GM19397 (cell line): Measurements from ENCODE around the gene IARS1.

Experiments used
- ATAC-seq: cut with Tn5 transposase; IDR thresholded peaks from one replicate; pipeline ENCODE4 v1.9.1; 2021; ENCODE audit warnings: mild to moderate bottlenecking, moderate library complexity; ENCODE audit not compliant: unreplicated experiment

Gene IARS1

DNA sequence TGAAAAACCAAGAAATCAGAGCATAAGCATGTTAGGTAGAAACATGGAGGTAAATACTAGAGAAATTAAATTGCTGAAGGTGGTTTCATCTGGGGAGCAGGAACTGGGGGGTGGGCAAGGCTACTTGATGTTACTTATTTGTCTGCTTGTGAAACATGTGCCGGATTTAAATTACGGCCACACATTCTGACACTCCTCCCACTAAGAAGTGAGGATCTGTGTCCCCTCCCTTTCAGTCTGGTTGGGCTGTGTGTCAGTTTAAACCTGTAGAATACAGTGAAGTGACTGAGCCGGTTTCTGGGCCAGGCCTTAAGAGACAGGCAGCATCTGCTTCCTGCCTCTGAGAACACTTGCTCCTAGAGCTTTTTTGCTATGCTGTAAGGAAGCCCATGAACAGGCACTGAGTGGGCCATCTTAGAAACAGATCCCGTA, 2.3 kb upstream of the IARS1 start:
- no peak for ATAC-seq

DNA sequence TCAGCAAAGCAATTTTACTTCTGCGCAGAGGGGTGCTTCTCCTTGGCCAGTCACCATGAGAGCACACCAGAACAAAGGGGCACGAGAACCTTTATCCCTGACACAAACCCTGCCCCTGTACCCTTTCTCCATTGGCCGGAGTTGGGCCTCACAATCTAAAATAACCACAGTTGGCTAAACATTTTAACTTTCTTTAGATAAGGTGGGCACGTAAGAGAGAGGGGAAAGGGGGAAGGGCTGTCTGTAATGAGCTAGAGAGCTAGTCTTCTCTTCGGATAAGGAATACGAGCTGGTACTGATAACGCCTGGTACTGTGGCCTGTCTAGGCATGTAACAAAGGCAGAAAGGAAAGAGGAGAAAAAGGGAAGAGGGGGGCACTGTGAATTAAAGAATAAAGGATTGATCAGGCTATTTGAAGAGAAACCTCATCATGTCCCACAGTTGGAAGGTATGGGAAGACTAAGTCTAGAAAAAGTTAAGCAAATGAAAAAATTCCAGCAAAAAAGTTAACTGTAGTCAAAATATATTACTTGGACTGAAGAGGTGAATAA, 1.8 kb upstream of the IARS1 start:
- ATAC-seq, result no peak

- ATAC-seq, result no peak
Observed at GRCh38 chr9:92294297-92294676, 790 bp upstream of the IARS1 start.

DNA sequence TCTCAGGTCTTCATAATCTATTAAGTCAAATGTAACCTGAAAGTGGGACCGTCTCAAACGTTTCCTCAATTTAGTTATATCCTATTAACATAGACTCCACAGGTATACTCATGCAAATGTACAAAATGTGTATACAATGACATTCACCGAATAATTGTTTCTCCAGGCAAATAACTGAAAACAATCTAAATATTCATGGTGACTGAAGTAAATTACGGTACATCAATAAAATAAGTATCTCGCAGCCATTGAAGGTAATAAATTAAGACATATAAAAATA, 482 bp downstream of the IARS1 start:
- no peak for ATAC-seq

GRCh38 chr9:92292338-92293074, 991 bp downstream of the IARS1 start:
- ATAC-seq, result no peak

- no peak for ATAC-seq
Observed at GRCh38 chr9:92291577-92291976, 1.9 kb downstream of the IARS1 start.

GRCh38 chr9:92290785-92291429, 2.6 kb downstream of the IARS1 start:
- no peak for ATAC-seq

- ATAC-seq, result no peak
Observed at GRCh38 chr9:92289708-92290390, 3.6 kb downstream of the IARS1 start.

GRCh38 chr9:92279302-92279701, 14.2 kb downstream of the IARS1 start:
- ATAC-seq, result no peak

GRCh38 chr9:92278110-92278509, 15.4 kb downstream of the IARS1 start:
- ATAC-seq, result no peak

DNA sequence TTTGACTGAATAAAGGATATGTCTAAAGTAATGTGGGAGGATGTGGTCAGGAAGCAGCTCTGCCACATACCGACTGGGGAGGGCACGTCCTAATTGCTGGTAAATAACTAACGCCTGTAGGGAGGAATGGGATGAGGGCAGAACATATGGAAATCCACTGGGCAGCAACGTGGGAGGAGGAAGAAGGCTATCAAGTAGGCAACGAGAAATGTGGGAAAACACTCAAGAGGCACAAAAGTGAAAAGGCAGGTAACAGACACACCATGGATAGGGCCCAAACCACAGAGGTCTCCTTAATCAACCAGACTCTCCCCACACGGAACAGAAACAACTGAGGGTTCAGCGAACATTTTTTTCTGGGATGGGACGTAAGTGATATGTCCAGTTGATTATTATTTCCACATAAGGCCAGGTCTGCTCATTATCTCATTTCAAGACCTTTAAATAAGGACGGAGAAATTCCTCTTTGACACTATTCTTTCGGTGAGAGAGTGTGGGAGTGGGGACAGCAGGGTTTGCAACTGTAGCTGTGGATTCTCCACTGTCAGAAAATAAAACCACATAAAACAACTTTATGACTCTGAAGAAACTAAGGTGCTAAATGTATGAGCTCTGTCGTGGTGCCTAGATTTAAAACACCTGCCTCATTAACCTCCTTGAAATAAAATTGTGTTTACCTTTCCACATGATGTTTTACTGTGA, 17.0 kb downstream of the IARS1 start:
- ATAC-seq, result no peak

- ATAC-seq, result no peak
Observed at GRCh38 chr9:92275541-92275940, 18.0 kb downstream of the IARS1 start.

- ATAC-seq, result no peak
Observed at GRCh38 chr9:92270511-92270910, 23.0 kb downstream of the IARS1 start.

DNA sequence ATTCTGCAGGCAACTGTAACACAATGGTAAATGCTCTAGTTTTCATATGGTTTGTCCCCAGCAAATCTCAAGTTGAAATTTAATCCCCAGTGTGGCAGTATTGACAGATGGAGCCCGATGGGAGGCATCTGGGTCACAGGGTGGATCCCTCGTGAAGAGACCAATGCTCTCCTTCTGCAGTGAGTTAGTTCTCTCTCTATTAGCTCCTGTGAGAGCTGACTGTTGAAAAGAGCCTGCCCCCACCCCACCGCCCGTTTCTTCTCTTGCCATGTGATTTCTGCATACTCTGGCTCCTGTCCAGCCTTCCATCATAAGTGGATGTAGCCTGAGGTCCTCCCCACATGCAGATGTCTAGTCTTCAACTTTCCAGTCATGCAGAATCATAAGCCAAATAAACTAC, 27.0 kb downstream of the IARS1 start:
- ATAC-seq, result no peak

DNA sequence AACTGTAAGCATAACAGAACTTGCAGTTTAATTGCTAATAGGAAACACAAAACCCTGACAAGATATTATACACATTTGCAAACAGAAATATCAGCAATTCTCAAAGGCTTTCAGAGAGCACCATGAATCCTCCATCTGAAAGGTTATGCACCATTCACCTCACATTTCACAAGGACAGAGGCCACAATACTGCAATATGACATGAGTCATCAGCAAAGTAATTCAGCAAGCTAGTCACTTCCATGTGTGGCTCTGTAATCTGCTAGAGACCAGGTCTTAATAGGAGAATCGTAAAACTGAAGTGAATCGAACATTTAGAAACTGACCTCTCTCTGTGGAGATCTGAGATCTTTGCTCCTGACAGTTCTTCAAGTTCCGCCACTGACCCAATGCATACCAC, 28.3 kb downstream of the IARS1 start:
- ATAC-seq, result no peak

- no peak for ATAC-seq
Observed at GRCh38 chr9:92263131-92263530, 30.4 kb downstream of the IARS1 start.

DNA sequence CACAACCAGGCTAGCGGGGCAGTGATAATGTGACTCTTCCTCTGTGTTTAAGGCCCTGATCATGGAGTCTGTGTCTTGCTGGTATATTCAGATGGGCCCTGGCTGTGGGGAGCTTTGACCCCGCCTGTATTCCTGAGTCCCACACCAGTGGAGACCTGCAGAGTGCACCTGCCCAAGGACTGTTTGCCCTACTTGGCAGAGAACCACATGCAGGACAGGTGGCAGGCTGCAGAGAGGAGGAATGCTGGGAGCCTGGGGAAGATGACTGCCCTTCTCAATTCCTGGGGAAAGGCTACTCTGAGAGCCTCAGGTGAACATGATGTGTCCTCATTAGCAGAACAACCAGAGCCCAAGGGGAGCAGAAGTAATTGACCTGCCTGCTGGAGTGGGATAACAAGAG, 36.2 kb downstream of the IARS1 start:
- ATAC-seq, result no peak

DNA sequence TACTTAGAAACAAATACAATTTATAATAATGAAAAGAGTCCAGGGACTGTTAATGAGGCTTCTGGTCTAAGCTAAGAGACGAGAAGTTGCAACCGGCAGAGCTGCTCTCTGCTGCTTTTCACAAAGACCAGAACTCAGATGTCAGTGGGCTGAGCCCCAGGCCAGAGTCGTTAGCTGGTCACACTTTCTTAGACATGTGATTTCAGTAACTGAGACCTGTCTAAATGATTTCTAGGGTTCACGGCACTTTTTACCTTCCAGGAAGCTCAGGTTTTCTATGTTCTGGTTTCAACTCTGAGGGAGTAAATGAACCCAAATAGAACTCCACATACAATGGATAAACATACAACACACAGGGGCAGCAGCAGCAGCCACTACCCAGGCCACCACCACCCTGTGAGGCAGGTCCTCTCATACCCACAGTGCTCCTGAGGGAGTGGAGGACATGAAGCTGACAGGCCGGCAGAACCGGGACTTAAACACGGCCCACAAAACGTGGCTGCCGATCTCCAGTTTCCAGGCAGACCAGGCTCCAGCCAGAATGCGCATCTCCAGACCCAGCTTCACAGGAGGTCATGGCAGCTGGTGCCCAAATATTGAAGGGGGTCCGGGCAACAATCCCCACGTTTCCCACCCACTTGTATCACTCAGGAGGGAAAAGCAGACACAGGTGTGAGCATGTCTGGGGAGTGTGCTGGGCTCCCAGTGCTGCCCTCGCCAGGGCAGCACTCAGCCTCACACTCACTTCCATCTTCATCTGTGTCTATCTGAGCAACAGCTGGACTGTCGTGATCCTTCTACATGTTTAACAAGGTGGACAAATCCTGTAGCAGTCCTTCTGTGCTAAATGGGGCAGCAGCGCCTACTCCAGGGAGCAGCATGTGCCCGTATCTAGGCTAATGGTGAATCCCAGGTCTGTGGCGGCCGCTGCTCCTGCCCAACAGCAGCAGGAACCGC, 38.8 kb downstream of the IARS1 start:
- no peak for ATAC-seq

- no peak for ATAC-seq
Observed at GRCh38 chr9:92253656-92254055, 39.8 kb downstream of the IARS1 start.

- ATAC-seq, result no peak
Observed at GRCh38 chr9:92247981-92248380, 45.5 kb downstream of the IARS1 start.
